Kasumi-1 (cell line): ENCODE results near the gene CCDC137.

Experiments
- DNase-seq, 2 experiments: peaks; one replicate each; lab custom pipeline; 2025; lab: John Stamatoyannopoulos, UW

CCDC137 gene

DNA sequence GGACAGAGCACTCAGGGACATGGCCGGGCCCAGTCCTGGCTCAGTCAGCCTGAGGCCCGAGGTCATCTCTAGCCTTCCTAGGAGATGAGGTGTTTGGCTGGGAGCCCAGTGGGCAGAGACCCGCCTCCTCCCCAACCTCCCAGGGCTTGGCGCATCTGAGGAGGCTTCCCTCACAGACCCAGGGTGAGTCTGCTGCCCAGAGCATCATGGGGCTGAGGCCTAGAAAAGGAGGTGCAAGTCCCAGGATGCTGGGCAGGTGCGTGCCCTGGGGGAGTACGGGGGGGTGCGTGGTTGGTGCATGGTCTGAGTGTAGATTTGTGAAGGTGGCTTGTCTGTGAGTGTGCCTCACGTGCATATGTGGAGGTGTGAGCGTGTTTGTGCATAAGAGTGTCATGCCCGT is 14.8 kb upstream of the CCDC137 start:
- no peak for DNase-seq

DNA sequence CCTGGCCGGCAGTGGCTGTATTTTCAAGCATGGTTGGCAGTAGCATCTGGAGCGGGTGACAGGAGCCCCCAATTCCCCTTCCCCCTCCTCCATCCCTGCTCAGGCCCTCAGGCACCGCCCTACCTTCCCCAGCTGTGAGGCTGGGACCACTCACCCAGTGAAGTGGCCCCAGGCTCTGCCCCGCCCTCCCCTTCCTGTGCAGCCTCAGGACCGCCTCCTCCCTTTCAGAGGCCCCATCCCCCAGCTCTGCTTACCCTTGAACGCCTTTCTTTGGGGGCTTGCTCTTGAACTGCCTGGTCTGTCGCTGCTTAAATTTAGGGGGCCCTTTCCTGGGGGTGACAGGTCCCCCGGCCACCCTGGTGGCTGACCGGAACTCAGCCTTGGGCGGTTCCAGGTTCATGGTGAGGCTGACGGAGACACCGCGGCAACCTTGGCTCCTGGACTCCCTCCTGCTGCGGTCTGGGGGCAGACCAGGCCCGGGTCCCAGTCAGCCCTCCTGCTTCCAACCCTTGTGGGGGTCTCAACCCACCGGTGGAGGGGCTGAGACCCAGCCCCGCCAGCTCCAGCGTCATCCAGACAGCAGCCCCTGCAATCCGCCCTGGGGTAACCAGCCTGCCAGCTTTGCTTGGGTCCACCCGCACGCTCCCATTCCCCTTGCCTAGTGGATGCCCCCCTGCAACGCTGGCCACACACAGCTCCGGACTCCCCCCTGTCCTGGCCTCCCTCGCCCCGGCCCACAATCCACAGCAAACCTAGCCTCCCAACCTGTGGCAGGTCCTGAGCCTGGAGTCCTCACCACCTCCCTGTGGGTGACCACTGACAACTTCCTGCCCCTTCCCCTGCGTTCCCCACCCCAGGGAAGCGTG is 13.4 kb upstream of the CCDC137 start:
- DNase-seq, result no peak

DNA sequence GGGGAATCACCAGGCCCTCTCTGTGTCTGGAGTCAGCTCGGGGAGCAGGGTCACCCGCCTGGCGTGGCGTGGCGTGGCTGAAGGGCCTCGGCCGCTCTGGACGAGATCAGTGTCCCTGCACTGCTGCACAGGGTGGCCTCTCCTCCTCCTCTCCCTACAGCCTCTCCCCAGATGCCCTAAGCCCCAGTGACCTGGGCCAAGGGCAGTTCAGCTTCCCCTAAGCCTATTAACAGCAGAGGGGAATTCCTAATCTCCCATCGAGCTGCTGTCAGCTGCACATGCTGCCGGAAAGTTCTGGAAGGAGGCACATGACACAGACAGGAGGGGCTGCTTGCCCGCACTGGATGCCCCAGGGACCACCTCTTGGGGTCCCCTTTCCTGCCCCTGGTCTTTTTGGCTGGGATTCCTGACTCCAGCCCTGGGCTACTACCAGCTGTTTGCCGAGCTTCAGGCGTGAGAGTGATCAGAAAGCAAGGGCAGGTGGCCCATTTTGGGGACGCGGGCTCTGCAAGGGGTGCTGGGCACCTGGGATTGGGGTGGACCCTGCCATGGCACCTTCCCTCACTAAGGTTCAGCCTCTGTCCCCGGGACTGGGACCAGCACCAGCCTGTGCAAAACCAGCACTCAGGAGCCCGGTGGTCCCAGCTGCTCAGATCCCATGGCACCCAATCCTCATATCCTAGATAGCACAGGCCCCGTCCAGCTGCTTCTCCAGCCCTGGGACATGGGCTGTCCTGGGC is 11.0 kb upstream of the CCDC137 start:
- no peak for DNase-seq

DNA sequence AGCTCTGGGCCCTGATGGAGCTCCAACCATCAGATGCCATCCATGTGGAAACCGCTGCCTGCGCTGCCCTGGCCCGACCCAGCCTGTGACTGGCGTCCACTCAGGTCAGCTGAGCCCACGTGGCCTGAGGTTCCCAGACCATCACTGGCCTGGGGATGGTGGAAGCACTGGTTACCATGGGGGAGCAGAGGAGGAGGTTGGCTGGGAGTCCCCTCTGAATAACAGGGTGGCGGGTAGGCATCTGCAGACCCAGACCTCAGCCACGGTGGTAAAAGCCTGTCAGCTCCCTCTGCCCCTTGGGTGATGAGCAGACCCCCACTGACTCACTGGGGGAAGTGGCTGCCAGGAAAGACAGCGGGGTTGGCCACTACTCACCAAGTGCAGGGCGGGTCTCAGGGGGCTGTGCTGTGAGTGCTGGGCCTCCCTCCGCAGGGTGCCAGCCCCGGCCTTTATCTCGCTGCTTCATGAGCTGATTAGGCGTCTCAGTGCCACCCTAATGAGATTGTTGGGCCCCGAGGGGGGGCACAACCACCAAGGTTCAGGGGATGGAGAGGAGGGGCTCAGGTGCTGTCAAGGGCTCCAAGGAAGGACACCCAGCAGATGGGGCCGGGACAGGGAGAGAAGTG is 10.3 kb upstream of the CCDC137 start, which contains the start of gene PDE6G:
Gene PDE6G, minus strand, starts transcription at position 425 of the 626 bp plus-strand sequence. CDS start 3,237 bp downstream, outside the sequence.
- DNase-seq, result no peak

DNA sequence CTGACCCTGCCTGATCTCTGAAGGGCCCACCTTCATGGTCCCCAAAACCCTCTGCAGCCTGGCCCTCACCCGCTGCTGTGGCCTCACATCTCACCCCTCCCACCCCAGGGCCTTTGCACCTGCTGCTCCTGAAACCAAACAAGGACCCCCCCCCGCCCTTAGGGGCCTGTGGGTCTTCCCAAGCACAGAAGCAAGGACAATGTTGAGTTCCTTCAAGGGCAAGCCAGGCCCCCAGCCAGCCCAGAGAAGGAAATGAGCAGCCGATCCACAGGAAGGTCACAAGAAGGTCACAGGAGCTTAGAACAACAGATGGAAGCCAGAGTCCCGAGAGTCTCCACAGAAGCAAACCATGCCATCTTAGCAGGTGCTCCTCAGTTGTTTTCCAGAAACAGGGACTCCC is 9.7 kb upstream of the CCDC137 start:
- no peak for DNase-seq

DNA sequence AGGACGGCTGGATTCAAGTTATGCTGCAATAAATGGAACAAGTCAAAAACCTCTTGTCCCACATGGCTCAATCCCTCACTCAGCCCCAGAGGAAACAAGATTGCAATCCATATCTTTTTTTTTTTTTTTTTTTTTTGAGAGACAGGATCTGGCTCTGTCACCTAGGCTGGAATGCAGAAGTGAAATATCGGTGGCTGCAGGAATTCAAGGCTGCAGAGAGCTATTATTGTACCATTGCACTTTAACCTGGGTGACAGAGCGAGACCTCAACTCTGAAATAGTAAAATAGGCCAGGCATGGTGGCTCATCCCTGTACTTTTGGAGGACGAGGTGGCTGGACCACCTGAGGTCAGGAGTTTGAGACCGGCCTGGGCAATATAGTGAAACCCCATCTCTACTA is 7.5 kb upstream of the CCDC137 start:
- DNase-seq, result no peak

DNA sequence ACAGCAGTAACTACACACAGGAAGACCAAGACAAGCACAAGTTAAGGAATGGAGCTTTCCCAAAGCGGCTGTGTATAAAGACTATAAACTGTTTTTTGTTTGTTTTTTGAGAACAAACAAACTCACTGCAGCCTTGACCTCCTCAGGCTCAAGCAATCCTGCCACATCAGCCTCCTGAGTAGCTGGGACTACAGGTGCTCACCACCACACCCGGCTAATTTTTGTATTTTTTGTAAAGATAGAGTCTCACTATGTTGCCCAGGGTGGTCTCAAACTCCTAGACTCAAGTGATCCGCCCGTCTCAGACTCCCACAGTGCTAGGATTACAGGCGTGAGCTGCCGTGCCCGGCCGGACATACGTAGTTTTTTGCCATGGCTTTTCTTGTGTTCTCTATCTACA is 6.1 kb upstream of the CCDC137 start:
- no peak for DNase-seq

DNA sequence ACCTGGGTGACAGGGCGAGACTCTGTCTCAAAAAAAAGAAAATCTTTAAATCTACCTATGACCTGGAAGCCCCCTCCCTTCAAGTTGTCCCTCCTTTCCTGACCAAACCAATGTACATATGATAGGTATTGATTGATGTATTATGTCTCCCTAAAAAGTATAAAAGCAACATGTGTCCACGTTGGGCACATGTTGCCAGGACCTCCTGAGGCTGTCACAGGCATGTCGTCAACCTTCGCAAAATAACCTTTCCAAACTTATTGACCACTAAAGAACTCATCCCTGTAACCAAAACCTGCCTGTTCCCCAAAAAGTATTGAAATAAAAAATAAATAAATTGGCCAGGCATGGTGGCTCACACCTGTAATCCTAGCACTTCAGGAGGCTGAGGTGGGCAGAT is 4.5 kb upstream of the CCDC137 start:
- no peak for DNase-seq

DNA sequence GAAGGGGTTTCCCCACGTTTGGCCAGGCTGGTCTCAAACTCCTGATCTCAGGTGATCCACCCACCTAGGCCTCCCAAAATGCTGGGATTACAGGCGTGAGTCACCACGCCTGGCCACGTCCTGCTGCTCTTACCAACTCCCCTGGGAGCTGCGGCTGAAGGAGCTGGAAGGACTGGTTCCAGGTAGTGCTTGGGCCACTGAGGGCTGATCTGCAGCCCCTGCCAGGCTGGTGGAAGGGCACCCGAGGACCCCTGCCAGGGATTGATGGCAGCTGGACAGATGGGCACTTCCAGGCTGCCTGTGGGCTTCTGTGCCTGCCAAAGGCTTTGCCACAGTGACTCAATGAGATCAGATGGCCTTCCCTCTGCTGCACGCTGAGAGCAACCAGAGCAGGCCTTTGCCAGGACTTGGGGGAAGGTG is 2.5 kb upstream of the CCDC137 start:
- DNase-seq, result no peak

DNA sequence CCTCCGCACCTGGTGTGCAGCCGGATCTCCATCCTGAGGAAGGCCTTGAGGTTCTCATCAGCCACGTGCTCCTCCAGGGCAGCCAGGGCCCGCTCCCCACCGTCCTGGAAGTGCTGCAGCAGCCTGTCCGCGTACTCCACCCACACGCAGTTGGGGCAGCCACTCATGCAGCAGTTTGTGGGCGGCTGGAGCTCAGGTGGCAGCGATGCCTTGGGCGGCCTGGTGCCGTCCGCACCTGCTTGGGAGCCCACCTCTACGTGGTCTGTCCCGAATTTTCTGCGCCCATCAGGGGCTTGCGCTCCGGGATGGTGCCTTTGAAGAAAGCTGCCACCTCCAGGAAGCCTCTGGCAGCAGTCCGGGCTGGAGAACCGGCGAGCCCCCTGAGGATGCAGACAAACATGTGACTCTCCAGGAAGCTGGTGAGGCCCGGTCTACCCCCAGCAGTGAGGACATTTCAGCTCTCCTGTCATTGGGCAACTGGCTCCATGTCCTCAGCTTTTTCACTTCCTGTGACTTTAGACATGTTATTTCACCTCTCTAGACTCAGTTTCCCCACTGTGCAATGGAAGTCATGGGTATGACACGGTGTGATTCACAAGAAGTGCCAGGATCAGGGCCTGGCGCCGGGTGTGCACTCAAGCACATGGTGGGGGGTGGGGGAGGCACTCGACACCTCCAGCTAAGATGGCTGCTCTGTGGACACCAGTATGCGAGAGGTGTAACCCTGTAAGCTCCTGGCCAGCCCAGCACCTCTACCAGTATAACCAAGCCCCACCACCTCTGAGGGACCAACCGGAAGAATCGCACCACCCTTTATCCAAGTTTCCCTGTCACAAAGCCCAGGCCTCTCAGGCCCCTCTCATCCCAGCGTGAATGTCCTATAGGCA is 1.1 kb upstream of the CCDC137 start:
- peak; percentile 37 to 47 for DNase-seq

DNA sequence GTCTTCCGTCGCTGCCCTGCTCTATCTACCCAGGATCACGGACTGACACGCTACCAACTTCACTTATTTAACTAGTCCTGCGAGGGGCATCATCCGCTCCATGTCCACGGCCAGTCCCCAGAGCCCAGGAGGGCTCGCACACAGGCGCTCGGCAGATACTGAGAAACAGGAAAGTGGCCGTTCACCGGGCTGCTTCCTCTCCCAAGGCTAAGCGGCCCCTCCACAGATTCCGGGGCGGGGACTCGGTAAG is 520 bp upstream of the CCDC137 start:
- DNase-seq, result peak in 1 of 2 experiments; percentile 37

DNA sequence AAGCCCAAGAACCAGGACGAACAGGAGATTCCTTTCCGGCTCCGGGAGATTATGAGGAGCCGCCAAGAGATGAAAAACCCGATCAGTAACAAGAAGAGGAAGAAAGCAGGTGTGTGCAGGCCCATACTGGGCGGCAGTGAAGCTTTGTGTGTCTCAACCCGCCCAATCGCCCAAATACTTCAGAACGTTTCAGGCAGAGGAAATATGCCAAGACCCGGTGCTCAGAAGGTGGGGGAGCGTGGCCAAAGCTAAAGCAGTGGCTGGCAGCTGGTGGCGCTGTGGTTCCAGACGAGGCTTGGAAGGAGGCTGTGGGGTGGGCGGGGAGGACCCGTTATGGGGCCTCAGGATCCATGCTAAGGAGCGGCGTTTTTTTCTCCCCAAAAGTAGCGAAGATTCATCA is 1.2 kb downstream of the CCDC137 start:
- DNase-seq, result peak; percentile 58 to 68

DNA sequence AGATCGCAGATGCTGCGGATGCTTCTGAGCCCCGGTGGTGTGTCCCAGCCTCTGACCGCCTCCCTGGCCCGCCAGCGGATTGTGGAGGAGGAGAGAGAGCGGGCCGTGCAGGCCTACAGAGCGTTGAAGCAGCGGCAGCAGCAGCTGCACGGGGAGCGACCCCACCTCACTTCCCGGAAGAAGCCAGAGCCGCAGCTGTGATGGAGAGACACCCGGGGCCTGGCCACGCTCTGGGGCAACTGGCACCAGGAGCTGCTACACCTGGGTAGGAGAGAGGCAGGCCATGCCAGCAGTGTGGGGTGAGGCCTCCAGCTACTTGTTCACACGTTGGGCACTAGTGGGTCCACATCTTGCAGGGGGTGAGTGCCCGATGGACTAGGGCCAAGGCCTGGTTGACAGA is 6.0 kb downstream of the CCDC137 start:
- DNase-seq, result no peak

DNA sequence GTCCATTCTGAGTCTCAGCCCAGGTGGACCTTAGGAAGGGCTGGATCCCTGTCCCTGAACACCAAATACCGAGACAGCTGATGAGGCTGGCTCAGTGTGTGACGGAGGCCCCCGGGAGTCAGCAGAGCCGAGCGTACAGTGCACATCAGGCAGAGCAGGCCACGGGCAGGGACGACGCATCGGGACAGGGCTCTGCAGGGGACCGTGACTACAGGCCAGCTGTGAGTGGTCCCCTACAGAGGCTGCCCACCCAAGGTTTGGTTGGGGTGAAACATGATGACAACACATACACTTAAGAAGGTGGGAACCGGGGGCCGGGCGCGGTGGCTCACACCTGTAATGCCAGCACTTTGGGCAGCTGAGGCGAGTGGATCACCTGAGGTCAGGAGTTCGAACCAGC is 6.4 kb downstream of the CCDC137 start:
- DNase-seq, result no peak

DNA sequence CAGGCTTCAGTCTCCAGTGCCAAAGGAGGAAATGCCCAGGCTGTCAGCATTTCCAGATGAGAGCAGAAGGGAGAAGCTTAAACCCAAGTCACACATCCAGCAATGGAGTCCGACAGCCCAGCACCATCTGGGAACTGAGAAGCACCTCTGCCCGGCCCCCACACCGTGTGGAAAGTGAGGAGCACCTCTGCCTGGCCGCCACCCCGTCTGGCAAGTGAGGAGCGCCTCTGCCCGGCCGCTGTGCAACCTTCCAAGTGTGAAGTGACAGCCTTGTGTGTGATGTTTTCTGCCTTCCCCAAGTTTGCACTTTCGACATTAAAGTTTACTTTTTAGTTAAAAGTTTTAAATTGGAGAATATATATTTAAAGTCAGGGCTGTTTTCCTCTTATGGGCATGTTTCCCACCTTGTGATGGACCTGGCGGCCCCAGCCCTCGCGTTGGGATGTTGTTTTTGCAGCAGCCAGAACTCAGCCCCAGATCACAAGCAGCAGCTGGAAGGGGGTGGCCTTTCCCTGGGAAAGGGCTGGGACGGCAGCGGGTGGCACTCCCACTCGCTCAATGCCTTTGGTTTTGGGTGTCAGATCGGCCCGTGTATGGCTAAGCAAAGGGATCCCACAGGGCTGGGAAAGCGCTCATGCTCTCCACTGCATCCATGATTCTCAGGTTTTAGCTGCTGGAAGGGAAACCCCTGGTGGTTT is 7.2 kb downstream of the CCDC137 start:
- DNase-seq, result no peak

DNA sequence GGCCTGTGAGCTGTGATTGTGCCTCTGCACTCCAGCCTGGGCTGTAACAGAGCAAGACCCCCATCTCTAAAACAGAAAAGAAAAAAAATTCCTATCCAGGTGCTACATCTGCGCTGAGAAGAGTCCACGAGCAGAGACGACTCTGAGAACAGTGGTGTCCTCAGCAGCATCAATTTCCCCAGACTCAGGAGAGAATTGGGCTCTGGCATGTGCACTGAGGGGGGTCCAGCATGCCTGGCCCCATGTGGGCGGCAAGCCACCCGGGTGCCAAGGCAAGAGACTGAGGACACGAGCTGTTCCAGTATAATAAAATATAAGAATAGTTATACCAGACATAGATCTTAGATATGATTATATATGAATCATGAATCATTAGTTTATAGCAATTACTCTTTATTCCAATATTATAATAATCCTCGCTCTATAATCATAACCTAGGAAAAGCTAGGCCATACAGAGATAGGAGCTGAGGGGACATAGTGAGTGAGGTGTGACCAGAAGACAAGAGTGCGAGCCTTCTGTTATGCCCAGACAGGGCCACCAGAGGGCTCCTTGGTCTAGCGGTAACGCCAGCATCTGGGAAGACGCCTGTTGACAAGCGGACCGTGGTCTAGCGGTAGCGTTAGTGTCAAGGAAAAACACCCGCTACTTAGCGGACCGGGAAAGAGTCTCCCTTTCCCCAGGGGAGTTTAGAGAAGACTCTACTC is 9.1 kb downstream of the CCDC137 start:
- peak; percentile 67 for DNase-seq

DNA sequence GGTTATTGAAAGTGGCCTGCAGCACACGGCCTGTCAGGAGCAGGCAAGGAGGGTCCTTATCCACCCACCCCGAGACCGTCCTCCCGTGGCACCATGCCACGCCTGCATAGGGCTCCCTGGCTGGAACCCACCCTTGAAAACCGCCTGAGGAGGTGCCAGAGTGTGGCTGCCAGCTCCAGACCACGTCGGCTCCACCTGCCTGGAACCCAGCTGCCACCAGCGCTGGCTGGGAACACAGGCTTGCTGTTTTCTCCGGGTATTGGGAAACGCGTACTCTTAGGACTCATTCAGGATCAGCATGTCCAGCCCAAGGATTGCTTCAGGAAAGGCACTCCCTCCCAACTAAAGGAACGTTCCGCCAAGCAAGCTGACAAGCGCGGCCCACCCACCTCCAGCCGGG is 10.4 kb downstream of the CCDC137 start:
- DNase-seq, result no peak

DNA sequence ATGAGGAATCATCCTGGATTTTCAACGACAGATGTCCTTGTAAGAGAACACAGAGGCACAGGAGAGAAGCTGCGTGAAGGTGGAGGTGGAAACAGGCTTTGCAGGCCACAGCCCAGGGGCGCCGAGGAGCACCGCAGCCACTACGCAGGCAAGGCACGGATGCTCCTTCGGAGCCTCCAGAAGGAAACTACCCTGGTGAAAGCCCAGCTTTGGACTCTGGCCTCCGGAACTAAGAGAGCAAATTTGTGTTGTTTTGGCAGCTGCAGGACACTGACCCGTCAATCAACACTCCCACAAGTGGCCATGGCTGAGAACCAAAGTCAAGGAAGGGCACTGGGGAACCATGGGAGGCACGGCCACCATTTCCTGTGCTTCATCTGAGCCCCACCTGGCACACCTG is 13.6 kb downstream of the CCDC137 start:
- no peak for DNase-seq

DNA sequence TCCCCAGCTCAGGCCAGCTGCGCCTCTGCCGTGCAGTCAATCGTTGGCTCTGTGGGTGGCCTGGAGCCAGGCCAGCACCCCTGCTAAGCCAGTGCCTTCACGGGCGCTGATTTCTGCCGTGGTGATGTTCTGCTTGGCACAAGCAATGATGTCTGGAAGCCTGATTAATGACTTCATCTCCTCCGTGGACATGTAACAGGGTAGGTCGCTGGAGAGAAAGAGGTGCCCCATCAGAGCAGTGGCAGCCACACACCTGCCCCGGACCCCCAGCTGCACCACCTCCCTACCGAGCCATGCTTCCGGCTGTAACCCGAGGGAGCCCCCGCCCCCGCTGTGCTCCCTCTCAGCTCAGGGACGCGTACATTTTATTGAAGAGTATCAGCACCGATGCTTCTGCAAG is 15.1 kb downstream of the CCDC137 start:
- no peak for DNase-seq

DNA sequence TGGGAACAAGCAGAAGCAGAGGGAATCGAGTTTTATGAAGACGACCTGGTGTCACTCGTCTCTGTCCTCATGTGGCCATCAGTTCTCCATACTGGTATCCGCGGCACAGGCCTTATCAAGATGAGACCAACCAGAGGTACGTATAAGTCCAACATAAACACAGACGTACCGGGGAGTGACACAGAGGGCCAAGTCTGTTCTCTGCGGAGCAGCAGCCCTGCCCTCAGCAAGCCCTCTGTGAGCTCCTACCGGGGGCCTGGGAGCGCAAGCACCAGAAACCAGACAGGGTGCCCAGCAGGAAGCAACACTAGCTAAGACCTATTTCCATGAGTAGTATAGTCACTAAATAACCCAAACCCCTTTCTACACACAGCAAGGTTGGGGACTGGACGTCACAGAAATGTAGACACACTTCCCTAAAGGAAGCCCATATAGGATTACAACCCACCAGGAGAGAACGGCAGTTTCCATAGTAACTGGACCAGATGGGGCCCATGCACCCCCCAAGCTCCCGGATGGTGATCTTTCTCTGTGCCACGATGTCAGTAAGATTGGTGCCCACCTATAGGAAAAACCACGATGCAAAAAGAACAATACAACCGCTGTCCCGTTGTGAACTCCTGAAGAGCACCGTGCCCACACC is 16.1 kb downstream of the CCDC137 start:
- peak; percentile 56 to 68 for DNase-seq
